GM19468 (cell line): ENCODE results near the gene SESN2.

Experiments
- ATAC-seq: cut with Tn5 transposase; IDR thresholded peaks from one replicate; pipeline ENCODE4 v1.9.1; 2021; ENCODE audit warnings: mild to moderate bottlenecking, moderate library complexity, moderate number of reproducible peaks; ENCODE audit not compliant: unreplicated experiment; ENCODE audit errors: extremely low read depth

Gene SESN2

GRCh38 chr1:28281608-28282425, 22.5 kb downstream of the SESN2 start:
- no peak for ATAC-seq

DNA sequence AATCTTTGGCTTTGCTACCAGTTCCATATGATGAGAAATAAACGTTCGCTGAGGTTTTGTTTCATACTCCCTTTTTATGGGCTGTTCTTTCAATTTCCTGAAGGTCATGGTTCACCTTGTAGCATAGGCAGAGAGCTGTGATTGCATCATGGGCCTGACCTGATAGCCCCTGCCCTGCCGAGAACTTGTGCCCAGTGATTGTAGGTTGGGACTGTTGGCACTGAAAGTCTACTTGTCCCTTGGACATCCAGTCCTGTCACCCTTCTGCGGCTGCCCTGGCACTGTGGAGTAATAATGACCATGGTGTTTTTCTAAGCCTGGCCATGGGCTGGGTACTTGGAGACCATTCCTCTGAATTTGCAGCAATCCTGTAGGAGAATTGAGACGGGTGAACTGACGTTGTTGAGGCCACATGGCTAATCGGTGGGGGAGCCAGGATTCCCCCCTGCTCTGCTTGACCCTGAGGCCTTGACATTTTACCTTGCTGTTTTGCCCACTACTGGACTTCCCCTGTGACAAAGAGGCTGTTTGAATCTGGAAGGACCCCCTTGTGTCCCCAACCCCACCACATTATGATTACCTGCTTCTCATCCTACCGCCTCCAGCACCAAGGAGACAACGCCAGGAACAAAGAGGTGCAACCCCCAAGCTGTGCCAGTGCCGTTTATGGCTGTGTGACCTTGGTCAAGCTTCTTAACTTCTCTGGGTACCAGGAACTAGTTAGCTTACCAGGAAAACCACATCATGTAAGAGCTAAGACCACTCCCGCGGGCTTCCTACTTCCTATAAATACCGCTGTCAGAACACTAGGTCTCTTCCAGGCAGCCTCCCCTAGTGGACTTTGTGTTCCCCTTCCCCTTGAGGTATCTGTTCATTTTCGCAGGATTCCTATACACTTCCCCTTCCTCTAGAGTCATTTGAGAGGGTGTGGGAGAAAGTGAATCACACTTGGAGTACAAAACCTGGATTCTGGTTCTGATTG, 23.4 kb downstream of the SESN2 start:
- ATAC-seq: no peak

DNA sequence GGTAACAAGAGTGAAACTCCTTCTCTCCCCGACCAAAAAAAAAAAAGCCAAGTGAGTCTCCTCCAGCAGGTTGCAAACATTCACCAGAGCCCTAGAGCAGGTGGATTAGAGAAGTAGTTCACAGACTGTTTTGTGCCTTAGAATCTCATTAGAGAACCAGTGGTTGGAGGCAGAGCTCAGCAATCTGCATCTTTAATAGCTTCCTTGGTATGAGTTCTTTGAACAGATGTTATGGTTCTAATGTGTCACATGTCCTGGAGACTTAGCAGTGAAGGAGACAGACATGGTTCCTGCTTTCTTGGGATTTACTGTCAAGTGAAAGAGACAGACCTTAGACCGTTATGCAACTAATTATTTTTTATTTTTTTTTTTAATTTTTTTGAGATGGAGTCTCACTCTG, 26.8 kb downstream of the SESN2 start:
- ATAC-seq: no peak

GRCh38 chr1:28288487-28288886, 29.2 kb downstream of the SESN2 start:
- no peak for ATAC-seq

DNA sequence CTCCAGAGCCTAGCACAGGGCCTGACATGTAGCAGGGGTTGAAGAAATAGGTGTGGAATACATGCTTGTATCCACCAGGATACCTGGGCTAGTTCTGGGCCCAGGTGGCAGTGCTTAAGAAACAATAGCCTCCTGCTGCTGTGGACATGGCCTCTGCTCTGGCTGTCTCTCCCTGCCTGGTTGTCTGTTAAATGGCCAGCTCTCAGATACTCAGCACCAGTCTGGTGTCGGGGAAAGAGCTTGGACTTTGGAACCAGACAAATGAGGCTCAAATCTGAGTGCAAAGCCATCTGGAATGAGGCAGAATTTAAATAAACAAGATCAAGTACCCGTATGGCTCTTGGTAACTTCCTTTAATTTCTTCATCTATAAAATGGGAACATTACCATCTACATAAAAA, 31.5 kb downstream of the SESN2 start:
- ATAC-seq: no peak

DNA sequence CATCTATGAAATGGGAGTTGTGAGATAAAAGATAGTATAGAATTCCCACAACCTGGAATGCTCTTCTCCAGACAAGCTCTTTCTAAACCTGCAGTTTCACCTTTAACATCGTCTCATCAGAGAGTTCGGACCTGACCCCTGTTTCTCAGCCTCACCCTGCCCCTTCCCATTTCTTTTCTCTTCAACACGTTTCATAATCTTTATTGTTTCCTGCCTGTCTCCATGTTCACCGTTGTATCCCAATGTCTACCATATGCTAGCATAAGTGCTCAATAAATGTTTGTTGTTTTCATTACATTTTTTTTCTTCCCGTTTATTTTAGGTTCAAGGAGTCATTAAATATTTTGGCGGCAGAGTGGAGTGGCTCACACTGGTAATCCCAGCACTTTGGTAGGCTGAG, 32.4 kb downstream of the SESN2 start:
- no peak for ATAC-seq

- no peak for ATAC-seq
Observed at GRCh38 chr1:28295936-28296335, 36.6 kb downstream of the SESN2 start.

DNA sequence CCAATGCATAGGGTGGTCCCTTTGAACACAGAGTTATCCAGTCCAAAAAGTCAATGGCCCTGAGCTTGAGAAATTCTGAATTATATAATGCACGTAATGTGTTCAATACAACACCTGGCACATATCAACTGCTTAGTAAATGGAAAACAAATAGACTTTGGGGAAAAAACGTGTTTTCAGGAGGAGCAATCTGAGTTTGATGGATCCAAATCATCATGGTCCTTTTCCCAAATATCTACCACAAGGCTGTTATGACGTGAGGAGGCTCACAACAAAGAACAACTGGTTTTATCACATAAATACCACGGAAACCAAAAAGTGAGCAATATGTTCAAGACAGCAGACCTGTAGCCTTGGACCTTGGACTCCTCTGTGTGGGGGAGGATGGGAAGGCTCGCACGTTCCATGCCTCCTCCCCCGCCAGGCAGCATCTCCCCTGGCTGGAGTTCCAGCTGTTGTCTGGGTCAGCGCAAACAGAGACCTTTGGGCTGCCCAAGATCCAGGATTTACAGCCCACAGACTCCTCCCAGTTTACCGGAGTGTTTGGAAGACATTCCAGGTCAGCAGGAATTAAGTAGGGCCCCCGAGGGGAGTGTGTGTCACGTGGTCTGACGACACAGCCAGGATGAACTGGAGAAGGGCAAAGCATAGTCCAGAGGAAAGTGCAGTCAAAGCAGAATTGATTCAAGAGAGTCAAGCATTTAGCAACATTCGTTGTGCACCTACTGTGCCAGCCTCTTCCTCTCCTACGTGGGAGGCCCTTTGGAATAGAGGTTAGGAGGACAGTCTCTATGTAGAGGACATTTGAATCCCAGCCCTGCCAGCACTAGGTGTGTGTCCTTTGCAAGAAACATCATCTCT, 37.3 kb downstream of the SESN2 start:
- ATAC-seq: no peak

DNA sequence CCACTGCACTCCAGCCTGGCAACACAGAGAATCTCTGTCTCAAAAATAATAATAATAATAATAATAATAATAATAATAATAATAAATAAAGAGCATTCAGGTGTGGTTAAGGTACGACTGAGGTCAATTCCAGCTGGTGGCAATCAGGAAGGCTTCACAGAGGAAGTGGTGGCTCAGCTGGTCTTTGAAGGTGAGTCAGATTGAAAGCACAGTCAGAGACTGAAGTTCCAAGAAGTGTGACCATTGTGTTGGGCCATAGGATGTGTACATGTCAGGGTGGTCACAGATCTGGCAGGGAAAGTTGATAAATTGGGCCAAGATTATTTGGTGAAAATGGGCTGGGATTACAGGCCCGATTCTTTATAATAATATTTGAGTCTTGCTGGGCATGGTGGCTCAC, 38.5 kb downstream of the SESN2 start:
- ATAC-seq: no peak

- ATAC-seq: no peak
Observed at GRCh38 chr1:28298438-28298837, 39.1 kb downstream of the SESN2 start.

GRCh38 chr1:28301368-28302174, 42.3 kb downstream of the SESN2 start:
- ATAC-seq: no peak

- ATAC-seq: no peak
Observed at GRCh38 chr1:28302247-28302646, 42.9 kb downstream of the SESN2 start.

DNA sequence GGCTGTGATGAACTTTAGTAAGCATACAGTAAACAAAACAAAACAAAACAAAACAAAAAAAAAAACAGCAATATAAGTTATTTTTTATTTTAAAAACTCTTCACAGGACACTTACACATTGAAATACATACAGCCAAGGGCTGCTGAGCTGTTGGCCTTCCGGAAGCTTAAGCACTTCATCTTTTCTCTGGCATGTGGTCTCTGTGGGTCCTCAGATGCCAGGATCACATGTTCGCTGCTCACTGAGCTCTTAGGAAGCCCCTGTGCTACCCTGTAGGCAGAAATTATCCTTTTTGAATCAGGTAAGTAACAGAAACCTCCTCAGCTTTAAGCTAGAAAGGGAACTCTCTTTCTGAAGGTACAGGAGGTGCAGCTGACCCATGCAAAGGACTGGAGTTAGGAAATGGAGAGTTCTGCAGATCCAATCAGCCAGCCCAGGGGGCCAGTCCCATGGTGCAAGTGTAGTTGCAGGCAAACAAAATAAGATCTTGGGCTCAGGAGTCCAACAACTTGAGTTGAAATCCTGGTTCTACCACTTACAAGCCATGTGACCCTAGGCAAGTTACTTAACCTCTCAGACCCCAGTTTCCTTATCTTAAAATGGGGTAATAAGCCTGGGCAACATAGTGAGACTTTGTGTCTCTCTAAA, 47.1 kb downstream of the SESN2 start:
- no peak for ATAC-seq

DNA sequence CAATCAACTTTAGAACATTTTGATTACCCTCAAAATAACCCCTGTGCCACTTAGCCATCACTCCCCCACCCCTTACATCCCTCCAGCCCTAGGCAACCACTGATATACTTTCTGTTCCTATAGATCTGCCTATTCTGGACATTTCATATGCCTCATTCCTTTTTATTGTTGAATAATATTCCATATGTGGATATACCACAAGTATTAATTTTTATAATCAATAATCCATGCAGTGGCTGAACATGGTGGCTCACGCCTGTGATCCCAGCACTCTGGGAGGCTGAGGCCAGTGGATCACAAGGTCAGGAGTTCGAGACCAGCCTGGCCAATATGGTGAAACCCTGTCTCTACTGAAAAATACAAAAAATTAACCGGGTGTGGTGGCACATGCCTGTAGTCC, 49.4 kb downstream of the SESN2 start:
- no peak for ATAC-seq

DNA sequence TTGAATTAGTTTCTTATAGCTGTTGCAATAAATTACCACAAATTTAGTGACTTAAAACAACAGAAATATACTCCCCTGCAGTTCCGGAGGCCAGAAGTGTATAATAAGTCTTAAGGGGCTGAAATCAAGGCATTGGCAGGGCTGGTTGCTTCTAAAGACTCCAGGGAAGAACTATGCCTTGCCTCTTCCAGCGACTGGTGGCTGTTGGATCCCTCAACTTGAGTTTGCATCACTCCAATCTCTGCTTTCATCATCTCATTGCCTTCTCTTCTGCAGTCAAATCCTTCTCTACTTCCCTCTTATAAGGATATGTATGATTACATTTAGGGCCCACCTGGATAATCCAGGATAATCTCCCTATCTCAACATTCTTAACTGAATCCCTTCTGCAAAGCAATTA, 50.4 kb downstream of the SESN2 start:
- ATAC-seq: no peak

DNA sequence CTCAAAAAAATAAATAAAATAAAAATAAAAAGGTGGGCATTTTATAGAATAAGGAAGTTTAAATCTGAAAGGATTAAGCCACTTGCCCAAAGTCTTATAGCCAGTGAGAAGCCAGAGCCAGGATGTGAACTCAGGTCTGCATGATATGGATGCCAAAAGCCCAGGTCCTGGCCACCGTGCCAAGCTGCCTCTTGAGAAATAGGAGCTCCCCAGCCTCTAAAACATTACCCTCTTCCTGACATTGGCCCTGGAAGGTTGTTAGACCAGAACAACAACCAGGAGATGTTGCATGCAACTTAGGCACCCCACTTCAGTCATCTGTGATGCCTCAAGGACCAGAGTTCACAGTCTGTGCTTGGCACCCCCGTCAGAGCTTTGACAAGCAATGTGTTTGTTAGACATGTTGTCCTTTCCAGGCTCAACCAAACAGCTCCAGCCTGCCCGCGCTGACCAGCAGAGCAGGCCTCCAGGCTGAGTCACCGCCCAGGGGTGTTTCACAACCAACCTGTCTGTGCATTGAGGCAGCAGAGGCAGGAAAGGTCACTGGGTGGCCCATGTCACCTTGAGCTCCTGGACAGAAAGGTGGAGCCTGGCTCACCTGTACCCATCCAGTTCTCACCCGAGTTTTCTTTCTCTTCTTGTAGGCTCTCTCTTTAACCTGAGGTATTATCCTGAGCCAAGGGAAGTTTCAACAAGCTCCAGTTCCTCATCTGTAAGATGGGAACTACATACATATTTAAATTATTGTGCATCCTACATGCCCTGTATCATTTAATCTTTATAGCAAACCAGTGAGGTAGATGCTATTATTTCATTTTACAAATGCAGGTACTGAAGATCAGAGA, 54.6 kb downstream of the SESN2 start:
- ATAC-seq: no peak

DNA sequence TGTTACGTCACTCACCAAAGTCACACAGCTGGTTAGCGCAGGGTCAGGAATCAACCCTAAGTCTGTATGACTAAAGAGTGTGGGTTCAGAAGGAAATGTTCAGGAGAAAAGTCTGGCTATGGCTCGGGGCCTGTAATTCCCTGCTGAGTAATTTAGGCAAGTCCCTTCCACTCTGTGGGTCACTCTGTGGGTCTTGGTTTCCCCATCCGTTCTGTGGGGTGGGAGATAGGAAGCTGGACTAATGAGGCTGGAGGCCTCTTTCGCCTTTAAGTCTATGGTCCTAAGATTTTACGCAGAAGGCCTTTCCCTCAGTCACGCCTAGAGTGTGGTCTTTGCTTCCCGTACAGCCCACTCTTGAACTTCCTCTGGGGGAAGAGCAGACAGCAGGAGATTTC, 55.2 kb downstream of the SESN2 start:
- no peak for ATAC-seq

DNA sequence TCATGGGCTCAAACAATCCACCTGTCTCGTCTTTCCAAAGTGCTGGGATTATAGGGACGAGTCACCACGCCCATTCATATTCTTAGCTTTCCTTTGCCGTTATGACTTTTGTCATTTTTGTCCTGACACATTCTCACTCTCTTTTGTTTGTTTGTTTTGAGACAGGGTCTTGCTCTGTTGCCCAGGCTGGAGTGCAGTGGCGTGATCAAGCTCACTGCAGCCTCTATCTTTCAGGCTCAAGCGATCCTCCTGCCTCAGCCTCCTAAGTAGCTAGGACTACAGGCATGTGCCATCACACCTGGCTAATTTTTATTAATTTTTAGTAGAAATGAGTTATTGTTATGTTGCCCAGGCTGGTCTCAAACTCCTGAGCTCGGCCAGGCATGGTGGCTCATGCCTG, 57.7 kb downstream of the SESN2 start:
- no peak for ATAC-seq
